Activated CD4-positive, CD25-positive, alpha-beta regulatory T cell (primary cell): Measurements from ENCODE around the gene CDK1.

Experiments
- DNase-seq, 4 experiments: peaks; one replicate each; lab custom pipeline; 2025; lab: John Stamatoyannopoulos, UW

CDK1 gene

DNA sequence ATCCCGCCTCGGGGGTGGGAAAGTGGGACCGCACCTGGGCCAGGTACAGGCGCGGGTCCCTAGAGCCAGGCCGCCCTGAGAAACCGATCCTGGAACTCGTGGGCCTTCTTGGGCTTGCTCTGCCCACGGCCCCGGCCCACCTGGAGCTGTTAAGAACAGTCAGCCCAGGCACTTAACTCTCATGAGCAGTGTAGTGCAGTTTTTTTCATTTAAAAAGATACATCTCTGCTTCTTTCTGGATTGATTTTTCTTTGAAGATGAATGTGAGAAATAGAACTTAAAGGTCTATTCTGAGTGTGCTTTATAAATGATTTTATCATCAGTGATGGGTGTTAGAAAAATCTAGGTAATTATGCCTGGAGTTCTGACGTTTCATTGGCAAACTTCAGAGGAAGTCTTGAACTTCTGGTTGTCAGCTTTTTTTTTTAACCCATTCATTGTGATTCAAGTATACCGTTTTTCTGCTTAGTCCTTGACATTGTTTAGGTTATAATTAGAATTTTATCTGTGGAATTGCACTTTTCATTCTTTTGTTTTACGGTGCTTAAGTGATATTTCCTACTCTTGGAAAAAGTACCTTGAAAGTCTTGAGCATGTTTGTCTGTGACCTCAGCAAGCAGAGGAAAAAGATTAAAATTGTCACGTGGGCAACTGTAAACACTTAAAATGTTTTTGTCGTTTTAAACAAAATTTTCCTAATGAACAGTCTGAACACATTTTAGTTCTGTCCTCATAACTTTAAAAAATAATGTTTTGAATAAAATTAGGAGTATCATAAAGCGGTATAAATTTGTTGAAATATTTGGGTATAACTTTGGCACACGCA lies 906 bp downstream of the CDK1 start:
- DNase-seq = no peak

DNA sequence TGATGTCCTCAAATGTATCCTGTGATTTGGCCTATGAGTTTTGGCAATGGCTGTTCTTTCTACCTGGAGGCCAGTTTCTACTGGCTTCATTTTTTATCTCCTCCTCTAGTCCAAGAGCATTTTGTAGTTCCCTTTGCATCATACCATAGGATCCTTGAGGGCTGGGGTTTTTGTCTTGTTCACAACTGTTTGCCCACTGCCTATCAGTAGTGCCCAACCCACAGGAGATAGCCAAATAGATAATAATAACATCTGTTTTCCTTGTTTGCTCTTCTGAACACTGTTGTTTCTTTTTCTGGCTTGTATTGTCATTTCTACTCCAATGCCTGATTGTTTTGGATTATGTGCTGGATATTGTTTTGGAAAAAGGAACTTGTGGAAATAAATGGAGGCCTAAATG lies 3.4 kb downstream of the CDK1 start:
- no peak for DNase-seq

DNA sequence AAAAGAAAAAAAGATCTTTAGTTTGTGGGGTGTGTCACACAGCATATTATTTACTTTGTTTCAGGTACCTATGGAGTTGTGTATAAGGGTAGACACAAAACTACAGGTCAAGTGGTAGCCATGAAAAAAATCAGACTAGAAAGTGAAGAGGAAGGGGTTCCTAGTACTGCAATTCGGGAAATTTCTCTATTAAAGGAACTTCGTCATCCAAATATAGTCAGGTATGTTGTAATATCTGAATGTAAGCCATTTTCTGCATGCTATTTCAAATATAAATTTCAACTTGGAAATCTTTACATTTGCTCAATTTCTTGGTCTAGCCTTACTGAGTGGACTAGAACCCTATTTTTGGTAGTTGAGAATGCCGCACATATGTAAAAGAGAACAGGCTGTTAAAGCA lies 6.4 kb downstream of the CDK1 start:
- no peak for DNase-seq

GRCh38 chr10:60788544-60788943 lies 10.3 kb downstream of the CDK1 start:
- DNase-seq = no peak

DNA sequence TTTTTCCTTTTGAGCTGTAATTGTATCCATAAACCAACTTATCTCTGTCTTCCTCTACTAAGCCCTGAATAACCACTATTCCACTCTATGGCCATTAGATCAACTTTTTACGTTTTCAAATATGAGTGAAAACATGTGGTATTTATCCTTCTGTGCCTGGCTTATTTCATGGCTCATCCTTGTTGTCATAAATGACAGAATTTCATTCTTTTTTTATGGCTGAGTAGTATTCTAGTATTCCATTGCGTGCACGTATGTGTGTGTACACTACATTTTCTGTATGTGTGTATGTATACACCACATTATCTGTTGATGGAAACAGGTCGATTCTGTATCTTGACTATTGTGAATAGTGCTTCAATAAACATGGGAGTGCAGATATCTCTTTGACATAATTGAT lies 11.1 kb downstream of the CDK1 start:
- DNase-seq = no peak

DNA sequence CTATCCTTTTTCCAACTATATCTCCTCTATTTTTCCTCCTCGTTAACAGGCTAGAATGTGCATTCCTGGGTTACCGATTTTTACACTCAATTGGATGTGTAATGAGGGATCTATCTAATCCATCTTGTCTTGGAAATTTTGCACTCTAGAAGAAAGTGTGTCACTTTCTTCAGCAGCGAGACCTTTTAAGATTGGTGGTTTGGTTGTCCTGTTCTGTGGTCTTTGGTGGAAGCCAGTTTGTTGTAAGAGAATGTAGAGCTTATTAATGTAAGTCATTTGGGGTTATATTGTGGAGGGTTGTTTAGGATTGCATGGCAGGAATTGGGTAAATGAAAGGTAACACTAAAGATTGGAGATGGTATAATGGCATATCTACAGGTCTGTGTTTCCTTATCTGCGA lies 16.7 kb downstream of the CDK1 start:
- DNase-seq = no peak

DNA sequence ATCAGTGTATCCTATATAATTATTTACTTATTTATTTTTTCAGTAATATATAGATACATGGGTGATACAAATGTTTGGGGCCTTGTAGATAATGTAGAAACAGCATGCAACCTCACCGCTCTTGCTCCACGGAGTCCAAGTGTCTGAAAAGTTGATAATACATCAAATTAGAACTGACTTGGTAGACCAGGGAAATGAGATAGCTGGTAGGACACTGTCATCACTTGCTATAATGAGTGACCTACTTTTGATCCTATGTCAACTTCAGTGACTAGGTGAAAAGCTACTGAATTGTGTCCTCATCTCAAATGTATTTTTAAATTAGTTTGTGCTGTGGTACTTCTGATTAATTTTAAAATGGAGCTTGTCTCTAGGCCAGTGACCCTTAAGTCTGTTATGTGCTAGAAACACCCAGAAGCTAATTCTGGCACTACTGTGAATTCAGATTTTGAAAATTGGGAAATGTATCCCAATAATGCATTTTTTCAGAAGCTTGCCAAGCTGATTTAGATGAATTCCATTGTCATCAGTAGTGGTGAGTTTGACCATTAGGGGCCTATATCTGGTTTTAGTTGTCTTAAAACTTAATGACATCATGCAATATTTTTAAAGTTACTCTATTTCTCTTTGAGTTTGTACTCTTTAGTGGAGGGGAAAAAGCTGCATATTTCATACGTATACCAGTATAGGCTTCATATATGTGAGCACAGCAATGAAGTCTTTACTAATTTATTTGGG lies 17.4 kb downstream of the CDK1 start:
- no peak for DNase-seq

GRCh38 chr10:60796481-60796880 lies 18.2 kb downstream of the CDK1 start:
- no peak for DNase-seq

DNA sequence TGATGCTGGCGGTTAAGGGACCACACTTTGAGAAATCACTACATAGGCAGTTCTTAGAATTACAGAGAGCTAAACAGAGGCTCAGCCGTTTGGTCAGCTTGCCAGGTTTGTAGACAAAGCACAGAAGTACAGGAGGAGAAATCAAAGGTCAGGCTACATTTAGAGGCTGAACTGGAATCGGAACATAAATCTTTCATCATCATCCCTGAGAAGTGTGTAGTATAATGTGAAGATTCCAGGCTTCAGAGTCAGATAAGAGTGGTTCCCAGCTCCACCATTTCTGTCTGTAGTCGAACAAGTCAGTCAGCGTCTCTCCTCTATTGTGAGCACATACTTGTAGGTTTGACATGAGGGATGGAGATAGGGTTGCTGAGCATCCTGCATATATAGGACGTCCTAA lies 18.9 kb downstream of the CDK1 start:
- DNase-seq = no peak

- no peak for DNase-seq
These were observed 19.8 kb downstream of the CDK1 start for GRCh38 chr10:60798031-60798430.

DNA sequence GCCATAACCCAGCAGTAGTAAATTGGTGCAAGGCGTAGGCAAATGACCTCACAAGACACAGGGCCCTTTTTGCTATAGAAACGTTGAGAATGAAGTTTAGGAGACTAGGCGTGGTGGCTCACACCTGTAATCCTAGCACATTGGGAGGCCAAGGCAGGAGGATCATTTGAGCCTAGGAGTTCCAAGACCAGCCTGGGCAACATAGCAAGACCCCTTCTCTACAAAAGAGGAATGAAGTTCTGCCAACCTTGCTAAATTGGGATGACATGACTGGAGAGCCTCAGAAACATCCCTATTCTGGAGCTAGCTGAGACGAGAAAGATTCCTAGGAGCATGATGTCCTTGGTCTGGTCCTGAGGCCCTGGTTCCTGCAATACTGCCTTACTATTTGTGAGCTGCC lies 20.6 kb downstream of the CDK1 start:
- DNase-seq = no peak

DNA sequence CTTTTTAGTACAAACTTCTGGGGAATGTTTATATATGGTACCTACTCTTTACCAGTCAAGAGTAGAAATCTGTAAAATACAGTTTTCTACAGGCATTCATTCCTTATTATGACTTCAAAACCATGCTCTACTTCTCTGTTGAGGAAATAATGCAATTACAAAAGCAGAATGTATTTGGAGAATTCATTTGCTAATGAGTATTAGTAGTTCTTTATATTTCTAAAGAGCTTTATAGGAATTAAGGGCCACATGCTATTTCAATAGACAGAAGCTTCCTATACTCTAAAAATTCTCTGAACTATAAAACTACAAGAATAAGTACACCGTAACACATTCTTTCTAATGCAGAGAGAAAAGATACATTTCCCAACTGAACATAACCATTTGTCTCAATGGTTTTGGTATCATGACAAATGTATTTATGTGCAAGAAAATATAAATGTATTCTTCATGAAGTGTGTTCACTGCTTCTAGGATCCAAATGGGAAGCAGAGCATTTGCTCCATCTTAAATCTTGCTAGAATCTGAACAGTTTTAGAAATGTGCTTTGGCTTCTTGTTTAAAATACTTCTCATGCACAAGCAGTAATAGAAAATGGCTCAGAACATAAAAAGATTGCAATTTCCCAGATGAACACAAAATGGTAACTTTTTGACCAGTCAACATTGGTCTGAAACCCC lies 21.8 kb downstream of the CDK1 start:
- DNase-seq = no peak

DNA sequence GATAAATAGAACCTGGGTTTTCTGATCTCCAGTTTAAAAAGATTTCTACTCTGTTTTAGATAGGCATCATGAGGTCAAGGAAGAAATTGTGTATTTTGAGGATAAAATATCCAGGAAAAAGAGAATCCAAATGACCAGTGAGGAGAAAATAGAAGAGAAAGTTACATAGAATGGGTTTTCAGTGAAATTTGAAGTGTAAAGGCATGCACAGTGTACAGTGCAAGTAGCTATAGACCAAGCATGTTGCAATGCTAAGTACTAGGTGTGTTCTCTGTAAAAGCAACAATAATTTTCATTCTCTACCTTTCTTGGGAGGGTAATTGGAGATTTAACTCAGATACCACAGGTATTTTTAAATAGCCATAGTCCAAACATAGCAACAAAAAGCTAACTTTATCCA lies 22.6 kb downstream of the CDK1 start:
- DNase-seq = no peak

DNA sequence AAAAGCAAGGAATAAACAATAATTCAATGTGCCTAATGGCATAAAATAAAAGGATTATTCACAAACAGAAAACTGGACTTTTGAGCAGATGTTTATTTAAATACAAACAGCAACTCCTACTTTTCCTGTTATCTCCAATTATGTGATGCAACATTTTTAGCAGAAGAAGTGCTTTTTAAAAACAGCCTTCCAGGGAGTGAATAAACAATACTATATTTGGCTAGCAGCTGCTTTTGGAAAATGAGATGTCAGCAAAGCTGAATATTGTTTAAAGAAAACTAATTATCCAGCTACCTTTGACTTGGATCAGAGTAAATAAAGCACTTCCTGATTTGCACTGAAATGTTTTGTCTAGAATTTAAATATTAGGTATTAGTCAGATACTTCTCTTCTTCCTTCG lies 23.2 kb downstream of the CDK1 start:
- no peak for DNase-seq

DNA sequence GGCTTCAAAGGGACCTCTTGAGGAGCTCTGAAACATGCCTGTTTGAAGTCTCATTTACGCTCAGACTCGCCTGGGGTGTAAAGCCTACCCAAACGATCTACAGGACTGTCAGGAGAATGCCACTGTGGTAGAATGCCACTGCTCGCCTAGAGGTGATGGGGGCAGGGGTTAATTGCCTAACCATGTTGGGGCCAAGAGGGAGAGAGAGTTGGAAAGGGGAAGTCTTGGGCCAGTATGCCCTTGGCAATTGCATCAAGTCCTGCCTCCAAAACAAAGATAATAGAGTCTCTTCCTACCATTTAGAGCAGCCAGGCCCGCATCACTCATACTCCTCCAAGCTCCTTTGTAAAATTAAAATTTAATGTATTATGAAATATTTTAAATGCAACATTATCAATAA lies 25.2 kb downstream of the CDK1 start:
- no peak for DNase-seq

- DNase-seq = no peak
These were observed 25.6 kb downstream of the CDK1 start for GRCh38 chr10:60803865-60804264.

DNA sequence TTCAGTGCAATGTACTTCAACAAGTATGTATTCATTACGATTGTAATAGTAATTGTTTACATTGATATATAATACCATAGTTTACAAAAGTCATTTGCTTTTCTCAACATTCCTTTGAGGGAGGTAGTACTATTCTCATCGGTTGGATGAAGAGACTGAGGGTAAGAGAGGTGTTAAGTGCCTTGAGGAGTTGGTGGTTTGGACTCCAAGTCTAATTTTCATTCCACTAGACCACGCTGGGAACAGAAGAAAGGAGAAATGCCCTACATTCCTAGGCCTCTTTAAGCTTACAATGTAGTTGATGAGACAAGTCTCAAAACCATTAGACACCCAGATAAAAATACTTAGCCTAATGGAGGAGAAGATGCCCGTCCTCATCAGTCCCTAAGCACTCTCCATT lies 28.6 kb downstream of the CDK1 start:
- DNase-seq = no peak

DNA sequence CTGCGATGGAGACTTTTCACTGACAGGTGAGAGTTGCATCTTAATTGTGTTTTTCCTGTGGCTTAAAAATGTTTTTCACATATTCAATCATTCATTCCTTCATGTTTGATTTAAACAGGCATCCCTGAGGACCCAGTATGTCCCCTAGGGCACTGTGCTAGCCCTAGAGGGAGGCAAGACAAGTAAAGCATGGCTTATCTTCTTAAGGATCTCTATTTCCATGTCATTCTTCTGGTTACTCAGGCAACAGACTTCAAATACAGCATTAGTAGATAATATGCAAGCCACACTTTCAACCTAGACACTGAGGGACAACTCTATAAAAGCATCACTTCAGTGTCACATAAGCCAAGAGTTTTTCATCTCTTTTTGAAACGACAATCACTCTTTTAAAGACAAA lies 29.2 kb downstream of the CDK1 start:
- DNase-seq = no peak

DNA sequence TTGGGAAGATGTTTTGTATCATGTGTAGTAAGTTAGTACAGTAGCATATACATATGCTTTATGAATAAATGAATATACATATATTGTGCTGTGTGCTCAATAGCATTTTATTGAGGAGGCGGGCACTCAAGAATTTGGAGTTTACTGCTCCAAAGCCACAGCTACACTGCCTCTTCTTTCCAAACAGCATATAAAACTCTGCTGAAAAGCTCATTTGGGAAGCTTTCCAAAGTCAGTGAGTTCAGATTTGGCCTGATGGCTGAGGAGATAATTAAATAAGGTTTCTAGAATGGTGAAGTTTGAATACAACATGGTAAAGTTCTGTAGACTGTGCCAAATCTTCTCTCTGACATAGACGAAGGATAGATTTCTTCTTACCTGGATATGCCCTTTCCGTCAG lies 29.8 kb downstream of the CDK1 start:
- DNase-seq = no peak

- DNase-seq = no peak
These were observed 30.9 kb downstream of the CDK1 start for GRCh38 chr10:60809157-60809556.

DNA sequence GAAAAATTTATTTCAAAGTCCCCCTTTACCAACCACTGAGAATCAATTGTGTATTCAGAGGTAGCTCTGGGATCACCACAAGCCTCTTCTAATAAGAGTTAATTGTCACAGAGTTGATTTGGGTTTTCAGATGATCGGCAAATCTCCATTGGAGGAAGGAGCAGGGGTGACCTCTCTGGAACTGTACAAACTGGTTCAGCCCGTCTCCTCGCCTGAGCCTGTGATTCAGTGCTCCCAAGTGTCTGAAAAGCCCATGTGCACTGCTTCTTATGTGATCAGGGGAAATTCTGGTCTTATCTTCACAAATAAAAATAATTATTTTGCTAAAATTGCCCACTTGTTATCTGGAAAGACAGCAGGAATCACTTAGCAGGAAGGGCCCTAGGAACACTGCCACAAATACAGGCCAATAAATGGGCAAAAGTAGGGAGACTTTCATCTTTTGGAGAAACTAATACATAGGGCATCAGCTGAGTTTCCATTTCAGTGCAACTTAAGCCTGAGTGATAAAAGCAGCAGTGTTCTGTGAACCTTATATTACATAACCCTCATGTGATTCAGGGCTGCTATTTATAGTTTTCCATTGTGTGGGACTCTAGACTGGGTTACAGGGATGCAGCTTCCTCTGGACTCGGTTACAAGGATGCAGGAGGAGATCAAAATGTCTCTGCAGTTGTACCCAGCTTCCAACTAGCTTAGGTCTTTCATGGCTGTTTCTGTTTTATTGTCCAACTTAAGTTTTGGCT lies 32.3 kb downstream of the CDK1 start:
- DNase-seq = no peak

DNA sequence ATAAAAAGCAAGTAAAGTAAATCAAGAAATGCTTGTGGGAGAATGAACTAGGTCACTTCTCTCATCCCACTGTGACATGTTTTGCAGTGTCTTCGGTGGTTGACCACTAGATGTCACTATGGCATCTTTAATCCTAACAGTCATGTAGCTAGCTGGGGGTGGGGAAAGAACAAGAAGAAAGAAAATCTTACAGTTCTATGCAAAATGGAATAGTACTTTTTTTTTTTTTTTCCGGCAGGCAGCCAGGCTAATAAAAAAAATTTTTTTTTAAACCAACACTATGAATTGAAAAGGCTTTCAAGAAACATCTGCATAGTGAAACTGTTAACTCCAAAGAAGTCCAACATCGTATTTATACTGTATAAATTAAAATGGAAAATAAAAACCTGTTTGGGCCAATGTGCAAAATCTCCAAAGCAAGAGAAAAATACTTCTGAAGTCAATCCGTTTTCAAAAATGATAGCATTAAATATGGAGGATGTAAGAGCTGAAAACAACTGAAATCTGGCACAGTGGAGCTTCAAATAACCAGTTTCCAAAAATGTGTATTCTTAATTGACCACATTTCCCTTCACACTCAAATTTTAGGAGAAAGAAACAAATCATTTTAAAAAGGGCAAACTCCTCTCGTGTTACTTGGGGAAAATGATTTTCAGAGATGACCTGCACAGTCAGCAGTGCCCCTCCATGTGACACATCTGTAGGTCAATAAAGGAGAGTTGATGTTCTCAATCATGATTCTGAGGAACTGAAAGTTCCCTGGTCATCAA lies 38.5 kb downstream of the CDK1 start:
- no peak for DNase-seq
